Measurements from ENCODE around the gene UBQLN4.

DNA sequence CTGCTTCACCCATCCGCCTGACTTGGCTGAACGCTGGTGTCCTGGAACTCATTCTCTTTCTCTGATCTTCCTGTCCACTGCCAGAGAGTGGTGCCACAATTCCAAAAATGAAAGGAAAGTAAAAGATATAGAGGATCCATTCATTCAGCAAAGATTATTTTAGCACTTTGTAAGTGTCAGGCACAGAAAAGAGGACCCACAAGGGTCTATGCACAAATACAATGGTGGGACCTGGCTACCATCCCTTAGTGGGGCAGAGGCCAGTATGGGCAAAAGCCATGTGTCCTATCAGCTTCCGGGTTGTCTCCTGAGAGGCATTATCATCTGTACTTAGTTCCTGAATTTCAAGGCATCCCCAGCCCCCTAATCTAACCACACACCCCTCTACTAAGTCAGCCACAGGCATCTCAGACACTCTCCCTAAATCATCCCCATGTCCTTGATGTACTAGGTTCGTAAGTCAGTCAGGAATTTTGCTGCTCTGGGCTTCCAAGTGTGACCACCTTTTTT is 51.9 kb downstream of the UBQLN4 start:
- TF ChIP-seq, protein P1, sequence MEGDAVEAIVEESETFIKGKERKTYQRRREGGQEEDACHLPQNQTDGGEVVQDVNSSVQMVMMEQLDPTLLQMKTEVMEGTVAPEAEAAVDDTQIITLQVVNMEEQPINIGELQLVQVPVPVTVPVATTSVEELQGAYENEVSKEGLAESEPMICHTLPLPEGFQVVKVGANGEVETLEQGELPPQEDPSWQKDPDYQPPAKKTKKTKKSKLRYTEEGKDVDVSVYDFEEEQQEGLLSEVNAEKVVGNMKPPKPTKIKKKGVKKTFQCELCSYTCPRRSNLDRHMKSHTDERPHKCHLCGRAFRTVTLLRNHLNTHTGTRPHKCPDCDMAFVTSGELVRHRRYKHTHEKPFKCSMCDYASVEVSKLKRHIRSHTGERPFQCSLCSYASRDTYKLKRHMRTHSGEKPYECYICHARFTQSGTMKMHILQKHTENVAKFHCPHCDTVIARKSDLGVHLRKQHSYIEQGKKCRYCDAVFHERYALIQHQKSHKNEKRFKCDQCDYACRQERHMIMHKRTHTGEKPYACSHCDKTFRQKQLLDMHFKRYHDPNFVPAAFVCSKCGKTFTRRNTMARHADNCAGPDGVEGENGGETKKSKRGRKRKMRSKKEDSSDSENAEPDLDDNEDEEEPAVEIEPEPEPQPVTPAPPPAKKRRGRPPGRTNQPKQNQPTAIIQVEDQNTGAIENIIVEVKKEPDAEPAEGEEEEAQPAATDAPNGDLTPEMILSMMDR (conservative IDR thresholded peaks at IDR 0.05; ENCODE audit: low read length), result no peak
- TF ChIP-seq EZH2phosphoT487 (IDR thresholded peaks at IDR 0.05; ENCODE audit: borderline replicate concordance, low read depth, low read length), result no peak
